Calu3 (cell line): ENCODE results near the gene NEMP2. TPM values are rescaled to one million over a fixed set of nuclear protein-coding genes. Genes with fewer than 3 reads are reported as not detected.

Experiments used
- BruUV-seq: library from RNA; stranded (reverse); fragments of 400-500 nt; replicated peaks from 2 replicates; lab custom pipeline; 2021; lab: Mats Ljungman, UMichigan
- CTCF ChIA-PET: fragments of 300-600 bp; sonication (Branson Sonifier 250); formaldehyde crosslinking; loops from one replicate; lab custom pipeline; 2022; ENCODE audit warnings: antibody characterized with exemption; lab: Charles Lee
- DNase-seq: peaks from one replicate; pipeline ENCODE4 v3.0.0; 2022
- H3K27ac Mint-ChIP-seq: one replicate; pipeline ENCODE4 v1.8.0; 2022; ENCODE audit warnings: mixed read lengths; ENCODE audit not compliant: unreplicated experiment
- H3K27me3 Mint-ChIP-seq: one replicate; pipeline ENCODE4 v1.8.0; 2022; ENCODE audit warnings: mixed read lengths; ENCODE audit not compliant: unreplicated experiment
- H3K36me3 Mint-ChIP-seq: one replicate; pipeline ENCODE4 v1.8.0; 2022; ENCODE audit warnings: mild to moderate bottlenecking, moderate library complexity, mixed read lengths; ENCODE audit not compliant: insufficient read depth, unreplicated experiment
- H3K4me1 Mint-ChIP-seq: one replicate; pipeline ENCODE4 v1.8.0; 2022; ENCODE audit warnings: mild to moderate bottlenecking, low read depth, mixed read lengths; ENCODE audit not compliant: unreplicated experiment
- H3K4me3 Mint-ChIP-seq: one replicate; pipeline ENCODE4 v1.8.0; 2022; ENCODE audit warnings: mild to moderate bottlenecking, low read depth, moderate library complexity, mixed read lengths; ENCODE audit not compliant: unreplicated experiment
- H3K9me3 Mint-ChIP-seq: one replicate; pipeline ENCODE4 v1.8.0; 2022; ENCODE audit warnings: low read depth, mixed read lengths; ENCODE audit not compliant: unreplicated experiment
- intact Hi-C: fragments of 100-400 bp; cut with micrococcal nuclease; formaldehyde crosslinking; loops from one replicate; pipeline ENCODE4 v1.10.0; 2022; ENCODE audit not compliant: unreplicated experiment
- total RNA-seq: library from RNA; stranded (reverse); gene quantifications from 2 replicates; pipeline ENCODE4 v1.2.3, GENCODE V29; 2022
- TF ChIP-seq, protein P1 (sequence below): fragments of 200-600 bp; IDR thresholded peaks from one replicate; pipeline ENCODE4 v1.8.0; 2022; ENCODE audit warnings: antibody characterized with exemption; ENCODE audit not compliant: unreplicated experiment

NEMP2 gene
- total RNA-seq, 1 experiment from 2014 or later: 10.2 TPM

DNA sequence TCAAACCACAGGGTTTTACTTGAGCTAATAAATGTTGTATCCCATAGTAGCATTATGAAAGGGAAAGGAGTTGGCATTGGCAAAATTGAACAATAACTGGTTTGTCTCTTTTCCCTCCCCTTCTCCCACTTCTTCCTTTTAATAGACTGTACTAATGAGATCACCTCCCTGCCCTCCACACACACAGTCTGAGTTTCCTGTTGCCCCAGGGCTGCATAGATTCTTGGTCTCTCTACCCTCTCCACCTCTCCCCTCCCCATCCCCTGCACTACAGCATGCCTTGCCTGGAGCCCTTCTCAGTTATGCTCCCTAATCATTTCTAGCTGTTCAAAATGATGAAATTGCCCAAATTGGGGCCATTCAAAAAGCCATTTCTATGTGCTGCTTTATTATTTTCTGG is 37.2 kb upstream of the NEMP2 start:
- intact Hi-C loops: loop anchor here (5.0 kb wide), 1 partner anchor 34 kb away; no protein-coding TSS in a partner anchor
- CTCF ChIA-PET: interaction anchor here (0.8 kb wide), 1 partner anchor 8 kb away, joined by 3 read pairs; no protein-coding TSS in a partner anchor
- H3K36me3 Mint-ChIP-seq: no peaks in the 10 kb centered on the region
- peak; percentile 51 for DNase-seq
- peak overlapping the region; percentile 57 for H3K27ac Mint-ChIP-seq
- peaks cover 23% of the 10 kb centered on the region for H3K4me1 Mint-ChIP-seq
- peaks cover 8% of the 10 kb centered on the region for H3K9me3 Mint-ChIP-seq
- TF ChIP-seq, protein P1, sequence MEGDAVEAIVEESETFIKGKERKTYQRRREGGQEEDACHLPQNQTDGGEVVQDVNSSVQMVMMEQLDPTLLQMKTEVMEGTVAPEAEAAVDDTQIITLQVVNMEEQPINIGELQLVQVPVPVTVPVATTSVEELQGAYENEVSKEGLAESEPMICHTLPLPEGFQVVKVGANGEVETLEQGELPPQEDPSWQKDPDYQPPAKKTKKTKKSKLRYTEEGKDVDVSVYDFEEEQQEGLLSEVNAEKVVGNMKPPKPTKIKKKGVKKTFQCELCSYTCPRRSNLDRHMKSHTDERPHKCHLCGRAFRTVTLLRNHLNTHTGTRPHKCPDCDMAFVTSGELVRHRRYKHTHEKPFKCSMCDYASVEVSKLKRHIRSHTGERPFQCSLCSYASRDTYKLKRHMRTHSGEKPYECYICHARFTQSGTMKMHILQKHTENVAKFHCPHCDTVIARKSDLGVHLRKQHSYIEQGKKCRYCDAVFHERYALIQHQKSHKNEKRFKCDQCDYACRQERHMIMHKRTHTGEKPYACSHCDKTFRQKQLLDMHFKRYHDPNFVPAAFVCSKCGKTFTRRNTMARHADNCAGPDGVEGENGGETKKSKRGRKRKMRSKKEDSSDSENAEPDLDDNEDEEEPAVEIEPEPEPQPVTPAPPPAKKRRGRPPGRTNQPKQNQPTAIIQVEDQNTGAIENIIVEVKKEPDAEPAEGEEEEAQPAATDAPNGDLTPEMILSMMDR: no peak
- H3K4me3 Mint-ChIP-seq: no peak overlapping the region
- BruUV-seq: no TSS peak
- no peaks in the 10 kb centered on the region for H3K27me3 Mint-ChIP-seq

- Mint-ChIP-seq H3K27ac (no peak overlapping the region), H3K9me3 (peaks cover 8% of the 10 kb centered on the region), H3K27me3 (no peaks in the 10 kb centered on the region), H3K36me3 (no peaks in the 10 kb centered on the region), H3K4me1 (peaks cover 23% of the 10 kb centered on the region), H3K4me3 (no peak overlapping the region)
- CTCF ChIA-PET: interaction anchor here (0.8 kb wide), 1 partner anchor 7 kb away, joined by 3 read pairs; no protein-coding TSS in a partner anchor
- DNase-seq: no peak
- BruUV-seq: no TSS peak
- intact Hi-C loops: loop anchor here (5.0 kb wide), 1 partner anchor 34 kb away; no protein-coding TSS in a partner anchor
- TF ChIP-seq, protein P1: no peak
Observed at GRCh38 chr2:190570871-190571270, 36.3 kb upstream of the NEMP2 start.

DNA sequence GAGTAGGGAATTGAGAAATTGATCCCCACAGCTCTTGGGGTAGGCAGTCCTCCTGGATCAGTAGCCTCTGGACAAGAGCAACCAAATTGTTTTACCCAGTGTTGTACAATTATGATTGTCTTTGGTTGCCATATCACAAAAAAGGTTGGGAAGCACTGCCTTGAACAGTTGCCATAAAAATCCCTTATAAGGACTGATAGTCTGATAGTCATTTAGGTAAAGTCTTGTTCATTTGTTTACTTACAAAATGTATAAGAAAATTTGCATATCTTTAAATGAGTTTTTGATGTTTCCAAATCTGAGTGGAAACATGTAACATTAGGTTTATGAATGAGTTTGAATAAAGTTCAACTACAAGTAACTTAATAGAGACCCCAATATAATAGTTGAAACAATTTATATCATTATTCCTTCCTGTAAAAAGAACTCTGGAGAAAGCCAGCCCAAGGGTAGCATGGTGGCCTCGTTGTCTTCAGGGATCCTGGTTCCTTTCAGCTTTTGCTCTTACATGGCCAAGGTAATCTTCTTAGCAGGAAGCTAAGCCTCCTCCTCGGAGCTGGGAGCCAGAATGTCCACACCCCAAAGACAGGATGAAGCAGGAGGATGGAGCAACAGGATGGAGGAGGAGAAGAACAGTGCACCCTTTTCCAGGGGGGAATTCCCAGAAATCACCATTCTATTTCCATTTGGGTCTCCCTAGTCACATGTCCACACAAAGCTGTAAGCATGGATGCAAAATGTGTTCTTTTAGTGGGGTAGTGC is 35.7 kb upstream of the NEMP2 start:
- intact Hi-C loops: loop anchor here (5.0 kb wide), 1 partner anchor 33 kb away; no protein-coding TSS in a partner anchor
- Mint-ChIP-seq H3K4me3 (no peak overlapping the region), H3K36me3 (no peaks in the 10 kb centered on the region), H3K27me3 (no peaks in the 10 kb centered on the region), H3K4me1 (peaks cover 23% of the 10 kb centered on the region), H3K27ac (no peak overlapping the region), H3K9me3 (peaks cover 8% of the 10 kb centered on the region)
- TF ChIP-seq, protein P1: no peak
- no peak for DNase-seq
- CTCF ChIA-PET: no interaction called here
- no TSS peak for BruUV-seq

DNA sequence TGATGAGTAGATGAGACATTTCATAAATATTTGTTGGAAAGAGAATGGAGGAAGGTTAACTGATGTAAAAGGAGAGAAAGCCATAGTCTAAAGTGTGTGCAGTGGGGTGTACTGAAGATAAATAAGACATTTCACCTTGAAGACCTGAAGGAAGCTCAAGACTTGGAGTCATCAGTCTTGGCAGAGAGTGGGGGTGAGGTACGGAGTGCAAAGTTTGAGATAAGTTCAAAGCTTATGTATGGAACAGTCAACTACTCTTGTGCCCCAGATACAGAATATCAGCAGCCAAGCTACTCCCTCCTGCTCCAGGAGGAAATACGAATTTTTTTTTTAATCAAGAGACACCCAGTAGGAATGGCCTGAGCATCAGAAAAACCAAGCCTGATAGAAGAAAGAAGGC is 30.3 kb upstream of the NEMP2 start:
- Mint-ChIP-seq H3K27me3 (no peaks in the 10 kb centered on the region), H3K36me3 (no peaks in the 10 kb centered on the region), H3K4me3 (no peak overlapping the region), H3K9me3 (peaks cover 8% of the 10 kb centered on the region), H3K27ac (no peak overlapping the region), H3K4me1 (peaks cover 10% of the 10 kb centered on the region)
- BruUV-seq: no TSS peak
- intact Hi-C loops: no loop called here
- TF ChIP-seq, protein P1: no peak
- CTCF ChIA-PET: no interaction called here
- DNase-seq: no peak
